HEK293 (cell line): ENCODE results near the gene CLASRP.
A peak's percentile ranks its signal among the peaks of the same experiment; 100 is the strongest.

Experiments used
- CTCF ChIP-seq: fragments of 450-650 bp; formaldehyde crosslinking; IDR thresholded peaks from 2 replicates; pipeline ENCODE4 v1.5.1; 2016; ENCODE audit warnings: missing biosample characterization, missing genetic modification characterization
- MYNN ChIP-seq: fragments of 450-650 bp; formaldehyde crosslinking; IDR thresholded peaks from 2 replicates; pipeline ENCODE4 v1.5.1; 2016; ENCODE audit warnings: missing biosample characterization, missing genetic modification characterization, borderline replicate concordance
- REST ChIP-seq: fragments of 450-650 bp; formaldehyde crosslinking; IDR thresholded peaks from 2 replicates; pipeline ENCODE4 v1.5.1; 2016; ENCODE audit warnings: missing biosample characterization, missing genetic modification characterization
- ZBTB49 ChIP-seq: fragments of 450-650 bp; formaldehyde crosslinking; IDR thresholded peaks from 2 replicates; pipeline ENCODE4 v1.5.1; 2016; ENCODE audit warnings: missing biosample characterization, missing genetic modification characterization, low read depth
- ZNF112 ChIP-seq: fragments of 450-650 bp; formaldehyde crosslinking; IDR thresholded peaks from 2 replicates; pipeline ENCODE4 v1.5.0; 2017; ENCODE audit warnings: missing biosample characterization, missing genetic modification characterization
- ZNF335 ChIP-seq: fragments of 450-650 bp; formaldehyde crosslinking; conservative IDR thresholded peaks from 2 replicates; pipeline ENCODE4 v1.5.1; 2016; ENCODE audit warnings: missing biosample characterization, missing genetic modification characterization
- ZNF391 ChIP-seq: fragments of 450-650 bp; formaldehyde crosslinking; IDR thresholded peaks from 2 replicates; pipeline ENCODE4 v1.5.1; 2016; ENCODE audit warnings: low read depth, missing biosample characterization, missing genetic modification characterization, borderline replicate concordance
- ZNF530 ChIP-seq: fragments of 450-650 bp; formaldehyde crosslinking; IDR thresholded peaks from 2 replicates; pipeline ENCODE4 v1.5.1; 2016; ENCODE audit warnings: low read depth, missing biosample characterization, missing genetic modification characterization
- ZNF624 ChIP-seq: fragments of 450-650 bp; formaldehyde crosslinking; IDR thresholded peaks from 2 replicates; pipeline ENCODE4 v1.5.1; 2017; ENCODE audit warnings: missing biosample characterization, missing genetic modification characterization

GRCh38 chr19:45059258-45059965 lies 20.6 kb downstream of the CLASRP start:
- TF ChIP-seq ZNF112 = no peak
- no peak for TF ChIP-seq ZNF530 (tag by site-specific recombination)
- no peak for TF ChIP-seq ZNF335
- TF ChIP-seq ZNF391 (tag by site-specific recombination) = no peak
- peak; percentile 81; the same call in 1 of the 2 replicates for TF ChIP-seq CTCF
- no peak for TF ChIP-seq MYNN
- no peak for TF ChIP-seq ZBTB49
- TF ChIP-seq ZNF624 (tag by site-specific recombination) = no peak
- no peak for TF ChIP-seq REST
